GM18909 (cell line): ENCODE results near the gene OR2A5.
"Not testable (repeated sequence)": the region's sequence is repeated elsewhere in the genome, so short reads cannot be mapped to it uniquely, and the experiment has no call there.

Experiments used
- ATAC-seq: cut with Tn5 transposase; IDR thresholded peaks from one replicate; pipeline ENCODE4 v1.9.1; 2021; ENCODE audit warnings: mild to moderate bottlenecking; ENCODE audit not compliant: unreplicated experiment, poor library complexity

OR2A5 gene, protein sequence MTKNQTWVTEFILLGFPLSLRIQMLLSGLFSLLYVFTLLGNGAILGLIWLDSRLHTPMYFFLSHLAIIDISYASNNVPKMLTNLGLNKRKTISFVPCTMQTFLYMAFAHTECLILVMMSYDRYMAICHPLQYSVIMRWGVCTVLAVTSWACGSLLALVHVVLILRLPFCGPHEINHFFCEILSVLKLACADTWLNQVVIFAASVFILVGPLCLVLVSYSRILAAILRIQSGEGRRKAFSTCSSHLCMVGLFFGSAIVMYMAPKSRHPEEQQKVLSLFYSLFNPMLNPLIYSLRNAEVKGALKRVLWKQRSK

DNA sequence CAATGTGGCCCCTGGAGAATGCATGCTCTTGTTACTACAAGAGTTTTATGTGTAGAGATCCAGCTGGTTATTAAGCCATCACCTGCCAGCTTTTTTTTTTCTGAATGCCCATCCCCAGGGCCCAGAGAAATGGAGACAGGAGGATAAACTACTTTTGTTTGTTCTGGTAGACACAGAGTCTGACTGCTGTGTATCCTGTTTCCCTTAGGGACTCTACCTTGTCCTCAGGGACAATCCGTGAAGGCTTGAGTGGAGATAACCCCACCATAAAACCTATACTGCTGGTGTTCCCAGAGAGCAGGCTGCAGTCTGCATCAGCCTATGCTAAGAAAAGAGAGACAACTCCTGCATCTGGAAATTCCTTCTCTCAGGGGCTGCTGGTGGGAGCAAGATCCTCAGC, at the start of gene OR2A5:
OR2A5 (plus strand) TSS at position 301 of the 400 bp plus-strand sequence. CDS start 1,454 bp downstream, outside the sequence.
- no peak for ATAC-seq

DNA sequence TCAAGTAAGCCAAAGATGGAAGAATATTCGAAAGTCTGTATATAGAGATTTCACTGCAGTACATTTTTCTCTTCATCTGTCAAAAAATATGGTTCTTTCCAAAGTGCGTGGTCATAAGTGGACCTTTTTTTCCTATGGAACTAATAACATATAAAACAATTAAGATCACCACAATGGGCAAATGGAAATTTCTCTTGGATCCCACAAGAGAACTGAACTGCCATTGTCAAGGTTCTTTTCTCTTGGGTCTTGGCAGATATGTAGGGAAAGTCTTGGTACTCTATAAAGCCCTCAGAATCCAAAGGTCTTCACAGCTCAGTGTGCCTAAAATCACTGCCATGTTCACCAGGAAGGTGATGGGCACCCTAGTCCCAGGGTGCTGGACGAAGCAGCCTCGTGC, 48.7 kb upstream of the OR2A5 start, which contains the start of gene OR6B1:
OR6B1 (plus strand) TSS at position 301 of the 400 bp plus-strand sequence. CDS start 3,677 bp downstream, outside the sequence.
- ATAC-seq: no peak

DNA sequence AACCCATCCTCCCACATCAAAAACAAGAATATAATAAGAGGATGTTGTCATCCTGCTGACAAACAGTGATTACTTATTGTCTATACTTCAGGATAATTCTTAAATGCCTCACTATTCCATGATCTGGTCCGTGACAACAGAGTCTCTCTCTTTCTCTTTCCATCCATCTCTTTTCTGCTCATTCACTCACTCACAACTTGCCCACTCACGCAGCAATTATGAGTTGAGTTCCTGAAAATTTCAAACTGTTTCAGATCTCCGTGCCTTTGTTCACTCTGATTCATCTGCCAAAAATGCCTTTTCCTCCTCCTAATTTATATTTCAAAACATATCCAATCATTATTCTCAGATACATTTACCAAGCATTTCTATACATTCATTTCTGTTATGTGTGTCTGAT, 47.2 kb upstream of the OR2A5 start:
- no peak for ATAC-seq

DNA sequence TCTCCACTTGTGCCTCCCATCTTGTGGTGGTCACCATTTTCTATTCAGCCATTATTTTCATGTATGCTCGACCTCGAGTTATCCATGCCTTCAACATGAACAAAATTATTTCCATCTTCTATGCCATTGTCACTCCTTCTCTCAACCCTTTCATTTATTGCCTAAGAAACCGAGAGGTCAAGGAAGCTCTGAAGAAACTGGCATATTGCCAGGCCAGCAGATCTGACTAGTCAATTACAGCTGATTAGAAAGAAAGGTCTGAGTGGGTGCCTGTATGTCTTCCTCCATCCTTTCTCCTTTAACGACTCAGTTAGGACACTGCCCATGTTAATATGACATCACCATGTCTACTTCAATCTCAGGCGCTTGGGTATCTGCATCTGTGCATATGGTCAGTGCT, 44.0 kb upstream of the OR2A5 start:
- ATAC-seq: no peak

DNA sequence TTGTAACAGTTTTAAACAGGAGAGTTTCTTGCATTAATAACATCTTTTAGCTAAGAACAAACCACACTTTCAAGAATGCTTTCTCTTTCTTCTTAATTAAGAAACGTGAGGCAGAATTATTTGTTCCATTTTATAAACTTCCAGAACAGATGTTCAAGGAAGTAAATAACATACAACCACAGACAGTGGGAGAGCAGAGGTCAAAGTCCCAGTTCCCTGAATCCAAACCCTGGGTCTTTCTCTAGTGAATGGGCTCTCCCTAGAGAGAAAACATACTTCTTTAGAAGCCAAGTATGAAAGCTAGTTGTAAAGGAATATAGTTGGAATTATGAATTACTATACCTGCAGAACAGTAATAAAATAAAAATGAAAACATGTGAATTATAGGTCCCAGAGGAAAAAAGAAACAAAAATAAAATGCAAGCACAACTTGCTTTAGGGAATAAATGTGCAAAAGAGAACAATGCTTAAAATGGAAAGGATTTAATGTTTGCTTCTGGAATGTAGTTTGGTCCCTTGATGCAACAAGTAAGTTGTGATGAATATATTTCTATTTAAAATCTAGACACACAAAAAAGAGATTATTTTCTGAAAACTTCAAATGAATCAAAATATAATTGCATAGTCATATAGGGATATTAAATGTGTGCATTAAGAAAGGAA, 42.6 kb upstream of the OR2A5 start:
- ATAC-seq: no peak

DNA sequence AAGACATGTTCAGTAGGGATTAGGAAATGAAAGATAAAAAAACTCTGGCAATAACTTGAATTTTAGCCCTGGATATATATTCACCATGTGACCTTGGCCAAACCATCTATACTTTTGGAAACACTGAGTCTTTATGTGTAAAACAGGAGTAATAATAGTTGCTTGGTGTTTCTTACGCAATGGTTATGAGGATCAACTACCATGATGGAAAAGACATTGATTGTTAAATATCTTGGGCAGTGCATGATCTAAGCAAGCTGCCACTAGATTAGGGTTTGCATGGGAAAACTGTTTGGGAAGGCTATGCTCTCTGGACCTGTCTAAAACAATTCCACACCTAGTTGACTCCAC, 42.1 kb upstream of the OR2A5 start:
- no peak for ATAC-seq

DNA sequence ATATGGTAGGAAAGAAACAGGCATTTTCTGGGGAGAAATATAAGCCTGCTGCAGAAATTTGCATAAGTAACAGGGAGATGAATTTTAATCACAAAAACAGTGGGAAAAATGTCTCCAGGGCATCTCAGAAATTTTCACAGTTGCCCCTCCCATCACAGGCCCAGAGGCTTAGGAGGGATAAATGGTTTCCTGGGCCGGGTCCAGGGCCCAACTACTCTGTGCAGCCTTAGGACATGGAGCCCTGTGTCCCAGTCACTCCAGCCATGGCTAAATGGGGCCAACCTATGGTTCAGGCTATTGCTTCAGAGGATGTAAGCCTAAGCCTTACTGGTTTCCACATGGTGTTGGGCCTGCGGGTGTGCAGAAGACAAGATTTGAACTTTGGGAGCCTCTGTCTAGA, 39.4 kb upstream of the OR2A5 start:
- ATAC-seq: no peak

DNA sequence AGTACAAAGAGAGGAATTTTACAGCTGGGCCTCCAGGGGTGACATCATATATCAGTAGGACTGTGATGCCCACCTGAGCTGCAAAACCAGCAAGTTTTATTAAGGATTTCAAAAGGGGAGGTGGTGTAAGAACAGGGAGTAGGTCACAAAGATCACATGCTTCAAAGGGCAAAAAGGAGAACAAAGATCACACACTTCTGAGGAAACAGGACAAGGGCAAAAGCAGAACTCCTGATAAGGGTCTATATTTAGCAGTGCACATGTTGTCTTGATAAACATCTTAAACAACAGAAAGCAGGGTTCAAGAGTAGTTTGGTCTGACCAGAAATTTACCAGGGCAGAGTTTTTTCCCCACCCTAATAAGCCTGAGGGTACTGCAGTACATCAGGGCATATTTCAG, 38.7 kb upstream of the OR2A5 start:
- ATAC-seq: not testable (repeated sequence)

DNA sequence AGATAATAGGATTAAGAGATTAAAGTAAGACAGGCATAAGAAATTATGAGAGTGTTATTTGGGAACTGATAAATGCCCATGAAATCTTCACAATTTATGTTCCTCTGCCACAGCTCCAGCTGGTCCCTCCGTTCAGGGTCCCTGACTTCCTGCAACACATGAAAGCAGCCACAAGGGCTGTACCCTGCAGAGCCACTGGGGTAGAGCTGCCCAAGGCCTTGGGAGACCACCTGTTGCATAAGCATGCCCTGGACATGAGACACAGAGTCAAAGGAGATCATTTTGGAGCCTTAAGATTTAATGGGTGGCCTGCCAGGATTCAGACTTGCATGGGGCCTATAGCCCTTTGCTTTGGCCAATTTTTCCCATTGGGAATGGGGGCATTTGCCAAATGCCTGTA, 37.9 kb upstream of the OR2A5 start:
- ATAC-seq: not testable (repeated sequence)

DNA sequence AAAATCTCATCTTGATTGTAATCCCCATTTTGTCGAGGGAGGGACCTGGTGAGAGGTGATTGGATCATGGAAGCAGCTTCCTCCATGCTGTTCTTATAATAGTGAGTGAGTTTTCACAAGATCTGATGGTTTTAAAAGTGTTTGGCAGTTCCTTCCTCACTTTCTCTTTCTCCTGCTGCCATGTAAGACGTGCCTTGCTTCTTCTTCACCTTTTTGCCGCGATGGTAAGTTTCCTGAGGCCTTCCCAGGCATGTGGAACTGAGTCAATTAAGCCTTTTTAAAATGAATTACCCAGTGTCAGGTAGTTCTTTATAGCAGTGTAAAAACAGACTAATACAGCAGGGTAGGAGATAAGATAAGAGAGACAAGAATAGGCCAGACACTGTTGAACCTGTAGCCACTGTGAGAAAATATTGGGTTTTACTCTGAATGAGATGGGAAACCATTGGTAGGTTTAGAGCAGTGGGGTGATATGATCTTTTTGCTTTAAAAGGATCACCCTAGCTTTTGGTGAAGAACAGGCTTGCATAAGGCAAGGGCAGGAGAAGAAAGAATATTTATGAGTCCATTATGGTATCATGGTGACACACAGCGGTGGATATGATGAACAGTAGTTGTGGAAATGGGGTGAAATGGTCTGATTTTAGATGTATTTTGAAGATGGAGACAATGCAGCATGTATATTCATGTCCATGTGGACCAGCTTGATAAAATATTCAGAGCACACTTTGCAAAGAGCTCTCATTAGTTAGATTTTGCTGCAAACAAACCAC, 37.1 kb upstream of the OR2A5 start:
- no peak for ATAC-seq

DNA sequence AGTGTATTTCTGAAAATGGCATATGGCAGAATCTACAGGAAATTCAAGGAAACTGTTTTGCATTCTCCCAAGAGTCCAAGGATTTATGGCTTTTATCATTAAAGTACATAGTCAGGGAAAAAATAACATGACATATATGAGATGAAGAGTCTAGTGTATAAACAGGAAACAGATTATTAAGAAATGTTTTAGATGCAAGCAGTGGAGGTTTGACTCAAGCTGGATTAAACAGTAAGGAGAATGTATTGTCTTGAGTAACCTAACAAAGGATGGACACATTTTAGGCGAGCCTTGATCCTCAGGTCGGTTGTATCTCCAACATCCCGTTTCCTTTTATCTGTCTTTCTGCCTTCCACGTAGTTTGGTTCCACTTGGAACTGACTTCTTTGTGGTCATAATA, 30.7 kb upstream of the OR2A5 start:
- ATAC-seq: no peak

DNA sequence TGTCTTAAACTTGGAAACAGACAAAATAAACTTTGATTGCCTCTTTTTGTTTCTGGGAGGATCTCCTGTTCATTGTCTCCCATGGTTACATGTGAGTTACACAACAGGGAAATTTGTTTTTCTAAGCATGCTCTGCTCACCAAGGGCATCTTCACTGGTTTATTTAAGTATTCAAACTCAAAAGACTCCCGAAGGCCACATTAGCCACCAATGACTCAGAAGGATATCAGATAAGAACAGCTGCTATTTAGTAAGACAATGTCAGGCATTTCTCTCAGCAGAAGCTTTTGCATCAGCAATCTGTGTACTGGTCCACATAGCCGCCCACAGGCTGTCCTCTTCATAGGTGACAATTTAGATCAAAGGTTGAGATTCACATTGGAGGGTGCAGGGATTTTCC, 29.3 kb upstream of the OR2A5 start:
- no peak for ATAC-seq

DNA sequence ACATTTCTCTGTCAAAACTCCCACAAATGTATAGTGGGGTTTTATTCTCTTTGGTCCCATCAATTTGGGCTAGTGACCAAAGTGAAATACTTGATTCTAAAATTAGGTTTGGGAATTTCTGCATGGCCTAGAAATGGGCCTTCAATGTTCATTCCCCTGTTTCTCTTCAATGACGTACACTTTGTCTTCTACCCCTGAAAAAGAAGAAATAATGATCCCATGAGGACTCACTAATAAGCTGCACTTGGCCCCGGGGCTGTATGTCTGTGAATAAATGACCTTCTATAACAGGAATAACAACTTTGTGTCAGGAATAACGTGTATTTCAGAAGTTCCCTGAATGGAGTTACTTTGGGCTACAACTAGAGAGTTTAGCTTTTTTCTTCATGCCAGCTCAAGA, 28.4 kb upstream of the OR2A5 start:
- no peak for ATAC-seq

DNA sequence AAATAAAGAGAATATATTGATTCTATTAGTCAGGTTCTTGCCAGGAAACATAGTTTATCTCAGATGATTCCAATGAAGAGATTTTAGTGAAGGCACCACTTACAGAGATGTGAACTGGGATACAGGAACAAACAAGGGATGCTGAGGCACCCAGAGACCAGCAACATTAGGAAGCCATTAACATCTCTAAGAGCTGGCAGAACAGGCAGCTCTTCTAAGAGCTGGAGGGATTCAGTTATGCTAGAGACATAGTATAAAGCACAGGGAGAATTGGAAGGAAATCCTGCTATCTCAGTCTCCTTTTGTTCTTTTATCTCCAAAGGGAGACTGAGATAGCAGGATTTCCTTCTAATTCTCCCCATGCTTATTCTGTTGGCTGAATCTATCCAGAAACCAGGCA, 26.6 kb upstream of the OR2A5 start:
- no peak for ATAC-seq

DNA sequence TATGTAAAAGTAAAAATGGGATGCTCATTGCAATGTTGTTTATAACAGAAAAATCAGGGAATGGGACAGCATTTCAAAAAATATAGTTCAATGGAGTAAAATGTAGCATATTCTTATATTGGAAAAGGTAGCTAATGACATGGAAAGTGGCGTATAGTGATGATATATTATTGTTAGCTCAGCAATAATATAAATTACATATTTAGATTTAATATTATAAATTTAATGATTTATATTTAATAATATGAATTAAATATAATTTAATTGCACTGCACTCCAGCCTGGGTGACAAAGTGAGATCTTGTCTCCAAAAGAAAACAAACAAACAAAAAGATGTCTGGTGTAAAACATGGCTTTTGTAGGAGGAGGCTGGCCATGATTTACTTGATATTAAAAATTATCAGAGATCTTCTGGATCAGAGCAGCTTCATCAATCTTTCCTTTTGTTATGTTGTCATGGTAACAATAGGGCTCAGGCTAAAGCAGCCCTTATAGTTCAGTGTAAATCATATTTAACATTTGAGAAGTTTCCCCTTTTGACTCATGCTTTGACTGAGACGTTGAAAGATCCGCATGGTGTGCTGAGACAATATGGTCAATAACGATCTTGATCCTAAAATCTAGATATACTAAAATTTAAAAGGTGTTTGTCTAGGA, 25.4 kb upstream of the OR2A5 start:
- ATAC-seq: no peak

DNA sequence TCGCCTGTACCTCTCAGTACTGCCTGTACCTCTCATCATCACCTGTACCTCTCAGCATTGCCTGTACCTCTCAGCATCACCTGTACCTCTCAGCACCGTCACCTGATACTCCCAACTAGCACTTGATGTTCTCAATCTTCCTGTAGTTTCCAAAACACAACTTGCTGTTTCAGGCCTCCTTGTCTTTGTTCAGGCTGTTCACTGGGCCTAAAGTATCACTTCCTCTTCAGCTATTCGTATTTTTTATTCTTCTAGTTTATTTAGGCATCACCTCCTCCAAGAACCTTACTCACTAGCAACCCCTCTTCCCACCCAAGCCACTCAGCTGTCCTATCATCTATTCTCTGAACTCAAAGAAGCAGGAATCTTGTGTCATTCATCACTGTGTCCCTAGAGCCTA, 24.5 kb upstream of the OR2A5 start:
- no peak for ATAC-seq

DNA sequence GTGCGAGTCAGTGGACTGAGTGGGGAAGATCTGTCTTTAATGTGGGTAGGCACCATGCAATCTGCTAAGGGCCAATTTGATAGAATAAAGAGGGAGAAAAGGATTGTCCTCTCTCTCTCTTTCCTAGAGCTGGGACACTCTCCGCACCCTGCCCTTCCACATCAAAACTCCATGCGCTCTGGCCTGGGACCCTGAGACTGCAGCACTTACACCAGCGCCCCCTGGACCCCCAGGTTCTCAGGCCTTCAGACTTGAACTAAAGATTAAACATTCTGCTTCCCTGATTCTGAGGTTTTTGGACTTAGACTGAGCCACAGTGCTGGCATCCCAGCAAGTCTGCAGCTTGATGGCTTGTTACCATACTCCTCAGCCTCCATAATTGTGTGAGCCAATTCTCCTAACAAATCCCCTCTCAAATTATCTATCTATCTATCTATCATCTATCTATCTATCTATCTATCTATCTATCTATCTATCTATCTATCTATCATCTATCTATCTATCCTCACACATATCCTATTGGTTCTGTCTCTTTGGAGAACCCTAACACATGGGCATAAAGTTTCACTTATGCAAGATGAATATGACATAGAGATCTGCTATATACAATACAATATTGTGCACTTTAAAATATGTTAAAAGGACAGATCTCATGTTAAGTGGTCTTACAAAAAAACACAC, 22.4 kb upstream of the OR2A5 start:
- ATAC-seq: no peak

DNA sequence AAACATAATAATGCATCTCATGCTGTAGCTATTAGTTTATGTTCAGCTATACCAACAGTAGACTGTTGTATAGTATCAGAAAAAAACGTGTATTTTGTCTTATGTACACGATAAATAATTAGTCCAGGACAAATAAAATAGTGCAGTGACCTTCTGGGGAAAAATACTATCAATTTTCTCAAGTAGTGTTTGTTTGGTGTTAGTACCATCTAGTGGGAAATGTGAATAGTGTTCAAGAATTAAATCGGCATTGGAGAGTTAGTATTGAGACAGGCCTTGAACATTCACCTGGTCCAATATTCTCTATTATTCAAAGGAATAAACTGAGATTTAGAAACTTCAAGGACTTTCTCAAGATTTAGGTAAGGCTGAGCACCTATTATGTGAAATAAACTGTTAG, 21.7 kb upstream of the OR2A5 start:
- no peak for ATAC-seq

DNA sequence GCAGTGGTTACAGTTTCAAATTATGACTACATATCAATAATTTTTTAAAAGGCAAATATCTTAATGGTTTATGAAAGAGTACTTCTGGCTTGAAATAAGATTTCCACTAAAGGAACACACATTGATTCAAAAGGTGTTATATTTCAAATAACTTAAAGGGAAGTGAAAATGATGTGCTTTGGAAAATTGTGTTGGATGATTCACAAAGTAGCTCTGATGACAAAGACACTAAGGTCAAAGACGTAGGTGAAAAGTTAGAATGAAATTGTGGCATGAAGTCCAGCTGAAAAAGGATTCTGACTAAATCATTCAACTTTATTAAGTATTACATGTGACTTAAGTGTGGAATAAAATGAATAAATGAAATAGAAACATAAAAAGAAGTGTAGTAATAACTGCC, 20.8 kb upstream of the OR2A5 start:
- ATAC-seq: no peak

DNA sequence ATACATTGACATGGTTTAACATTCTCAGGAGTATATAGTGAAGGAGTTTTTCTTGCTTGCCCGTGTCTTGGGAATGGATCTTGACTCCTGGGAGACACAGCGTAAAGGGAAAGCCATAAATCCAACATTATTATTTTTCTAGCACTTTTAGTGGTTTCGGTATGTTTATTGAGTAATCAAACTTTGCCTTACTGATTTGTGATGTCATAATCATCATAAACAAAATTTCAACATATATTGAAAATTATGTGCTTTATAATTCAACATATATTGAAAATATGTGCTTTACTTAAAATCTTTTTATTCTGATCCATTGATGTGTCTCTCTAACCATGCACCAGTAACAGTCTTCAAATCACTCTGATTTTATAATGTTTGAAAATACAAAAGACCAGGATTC, 20.2 kb upstream of the OR2A5 start:
- ATAC-seq: no peak
